HTERT RPE-1 (cell line): Measurements from ENCODE around the gene MBNL1.

Experiments used
- in situ Hi-C: fragments of 300-500 bp; cut with MboI; formaldehyde crosslinking; loops from 4 replicates; pipeline ENCODE4 v1.14.3; 2020; ENCODE audit warnings: low sequenced_read_pairs

Gene MBNL1

GRCh38 chr3:152295344-152295743 lies 26.6 kb downstream of the MBNL1 start:
- in situ Hi-C loops: no loop called here

GRCh38 chr3:152295806-152296205 lies 27.1 kb downstream of the MBNL1 start:
- in situ Hi-C loops: no loop called here

- in situ Hi-C loops: no loop called here
These were observed 27.7 kb downstream of the MBNL1 start for GRCh38 chr3:152296382-152296781.

- in situ Hi-C loops: no loop called here
These were observed 28.2 kb downstream of the MBNL1 start for GRCh38 chr3:152296971-152297370.

GRCh38 chr3:152298393-152299248 lies 29.9 kb downstream of the MBNL1 start:
- in situ Hi-C loops: no loop called here

- in situ Hi-C loops: no loop called here
These were observed 30.7 kb downstream of the MBNL1 start for GRCh38 chr3:152299249-152299976.

- in situ Hi-C loops: no loop called here
These were observed 31.5 kb downstream of the MBNL1 start for GRCh38 chr3:152300029-152300731.

- in situ Hi-C loops: no loop called here
These were observed 33.0 kb downstream of the MBNL1 start for GRCh38 chr3:152301745-152302181.

- in situ Hi-C loops: no loop called here
These were observed 33.8 kb downstream of the MBNL1 start for GRCh38 chr3:152302521-152303021.

- in situ Hi-C loops: no loop called here
These were observed 35.4 kb downstream of the MBNL1 start for GRCh38 chr3:152304160-152304559.

- in situ Hi-C loops: no loop called here
These were observed 36.3 kb downstream of the MBNL1 start for GRCh38 chr3:152305075-152305474.

GRCh38 chr3:152307829-152308474 lies 39.2 kb downstream of the MBNL1 start:
- in situ Hi-C loops: no loop called here

- in situ Hi-C loops: no loop called here
These were observed 39.7 kb downstream of the MBNL1 start for GRCh38 chr3:152308475-152308844.

- in situ Hi-C loops: no loop called here
These were observed 40.3 kb downstream of the MBNL1 start for GRCh38 chr3:152309031-152309430.

GRCh38 chr3:152309535-152310307 lies 41.0 kb downstream of the MBNL1 start:
- in situ Hi-C loops: no loop called here

GRCh38 chr3:152313430-152313829 lies 44.7 kb downstream of the MBNL1 start:
- in situ Hi-C loops: no loop called here

- in situ Hi-C loops: no loop called here
These were observed 45.2 kb downstream of the MBNL1 start for GRCh38 chr3:152313914-152314313.

- in situ Hi-C loops: no loop called here
These were observed 46.1 kb downstream of the MBNL1 start for GRCh38 chr3:152314677-152315353.

- in situ Hi-C loops: no loop called here
These were observed 46.9 kb downstream of the MBNL1 start for GRCh38 chr3:152315623-152316022.

GRCh38 chr3:152316318-152316717 lies 47.6 kb downstream of the MBNL1 start:
- in situ Hi-C loops: no loop called here
